Activated CD4-positive, alpha-beta T cell treated with anti-CD3 and anti-CD28 coated beads, Interleukin-2, amount 10 ng/mL, durations not matched to agents 24 days and 14 days (primary cell): ENCODE results near the gene MRPL20. TPM values are rescaled to one million over a fixed set of nuclear protein-coding genes. Genes with fewer than 3 reads are reported as not detected.

Experiments
- DNase-seq: peaks from one replicate; pipeline ENCODE4 v3.0.0; 2022
- H3K27ac Mint-ChIP-seq: one replicate; pipeline ENCODE4 v1.8.0; 2022; ENCODE audit warnings: mild to moderate bottlenecking, mixed read lengths
- H3K27me3 Mint-ChIP-seq: one replicate; pipeline ENCODE4 v1.8.0; 2022; ENCODE audit warnings: mixed read lengths
- H3K36me3 Mint-ChIP-seq: one replicate; pipeline ENCODE4 v1.8.0; 2022; ENCODE audit warnings: low read depth, mild to moderate bottlenecking, mixed read lengths
- H3K4me1 Mint-ChIP-seq: one replicate; pipeline ENCODE4 v1.8.0; 2021; ENCODE audit warnings: mixed read lengths
- H3K4me3 Mint-ChIP-seq: one replicate; pipeline ENCODE4 v1.8.0; 2022; ENCODE audit warnings: mild to moderate bottlenecking, moderate library complexity, mixed read lengths
- H3K9me3 Mint-ChIP-seq: one replicate; pipeline ENCODE4 v1.8.0; 2021; ENCODE audit warnings: mixed read lengths
- intact Hi-C: fragments of 100-400 bp; cut with micrococcal nuclease; formaldehyde crosslinking; loops from one replicate; pipeline ENCODE4 v1.15.1; 2023
- total RNA-seq: library from RNA; stranded (reverse); gene quantifications from 2 replicates; pipeline ENCODE4 v1.2.3, GENCODE V29; 2022

Gene MRPL20
- total RNA-seq, 1 donor from 2014 or later: 194 TPM

- Mint-ChIP-seq H3K9me3 (no peaks in the 10 kb centered on the region), H3K36me3 (no peaks in the 10 kb centered on the region), H3K4me1 (peaks cover 12% of the 10 kb centered on the region), H3K27me3 (peaks cover 25% of the 10 kb centered on the region), H3K27ac (no peak overlapping the region), H3K4me3 (no peak overlapping the region)
- intact Hi-C loops: no loop called here
- DNase-seq: no peak
These were observed 49.1 kb downstream of the MRPL20 start for GRCh38 chr1:1357871-1358432.

GRCh38 chr1:1356796-1357401 lies 50.2 kb downstream of the MRPL20 start:
- intact Hi-C loops: no loop called here
- peaks cover 31% of the 10 kb centered on the region for H3K27me3 Mint-ChIP-seq
- peaks cover 15% of the 10 kb centered on the region for H3K4me1 Mint-ChIP-seq
- H3K9me3 Mint-ChIP-seq: no peaks in the 10 kb centered on the region
- no peak overlapping the region for H3K4me3 Mint-ChIP-seq
- peaks cover 2% of the 10 kb centered on the region for H3K36me3 Mint-ChIP-seq
- H3K27ac Mint-ChIP-seq: no peak overlapping the region
- no peak for DNase-seq

- no peak overlapping the region for H3K4me3 Mint-ChIP-seq
- no peak overlapping the region for H3K27ac Mint-ChIP-seq
- H3K27me3 Mint-ChIP-seq: peaks cover 30% of the 10 kb centered on the region
- peaks cover 14% of the 10 kb centered on the region for H3K4me1 Mint-ChIP-seq
- no peak for DNase-seq
- no peaks in the 10 kb centered on the region for H3K9me3 Mint-ChIP-seq
- H3K36me3 Mint-ChIP-seq: peaks cover 2% of the 10 kb centered on the region
- intact Hi-C loops: no loop called here
These were observed 50.8 kb downstream of the MRPL20 start for GRCh38 chr1:1356166-1356795.

- Mint-ChIP-seq H3K27me3 (peaks cover 26% of the 10 kb centered on the region), H3K27ac (no peak overlapping the region), H3K4me3 (no peak overlapping the region), H3K4me1 (peaks cover 14% of the 10 kb centered on the region), H3K9me3 (no peaks in the 10 kb centered on the region), H3K36me3 (peaks cover 2% of the 10 kb centered on the region)
- intact Hi-C loops: no loop called here
- no peak for DNase-seq
These were observed 51.7 kb downstream of the MRPL20 start for GRCh38 chr1:1355416-1355815.

GRCh38 chr1:1354271-1355247 lies 52.5 kb downstream of the MRPL20 start:
- H3K27ac Mint-ChIP-seq: no peak overlapping the region
- peaks cover 14% of the 10 kb centered on the region for H3K4me1 Mint-ChIP-seq
- intact Hi-C loops: no loop called here
- H3K27me3 Mint-ChIP-seq: peaks cover 26% of the 10 kb centered on the region
- H3K36me3 Mint-ChIP-seq: peaks cover 2% of the 10 kb centered on the region
- no peaks in the 10 kb centered on the region for H3K9me3 Mint-ChIP-seq
- no peak for DNase-seq
- no peak overlapping the region for H3K4me3 Mint-ChIP-seq

GRCh38 chr1:1353389-1354151 lies 53.5 kb downstream of the MRPL20 start:
- intact Hi-C loops: no loop called here
- peaks cover 2% of the 10 kb centered on the region for H3K36me3 Mint-ChIP-seq
- no peak overlapping the region for H3K27ac Mint-ChIP-seq
- no peak overlapping the region for H3K4me3 Mint-ChIP-seq
- peaks cover 8% of the 10 kb centered on the region for H3K4me1 Mint-ChIP-seq
- H3K9me3 Mint-ChIP-seq: no peaks in the 10 kb centered on the region
- no peak for DNase-seq
- peaks cover 26% of the 10 kb centered on the region for H3K27me3 Mint-ChIP-seq

GRCh38 chr1:1352786-1353388 lies 54.2 kb downstream of the MRPL20 start:
- peaks cover 2% of the 10 kb centered on the region for H3K36me3 Mint-ChIP-seq
- no peak overlapping the region for H3K4me3 Mint-ChIP-seq
- no peak overlapping the region for H3K27ac Mint-ChIP-seq

More at GRCh38 chr1:1352786-1353388, 54.2 kb downstream of the MRPL20 start:
- H3K4me1 Mint-ChIP-seq: peaks cover 6% of the 10 kb centered on the region
- H3K9me3 Mint-ChIP-seq: no peaks in the 10 kb centered on the region
- intact Hi-C loops: no loop called here
- DNase-seq: no peak
- peaks cover 25% of the 10 kb centered on the region for H3K27me3 Mint-ChIP-seq

Other genes with a start within 250 kb of the MRPL20 start
- gene TTLL10, start 233.4 kb downstream of the MRPL20 start, total RNA-seq: not detected in 2 replicates
- 250 and 254 TPM in 2 replicates for gene TNFRSF18, start 200.7 kb downstream of the MRPL20 start, total RNA-seq
- gene TNFRSF4, start 193.1 kb downstream of the MRPL20 start, total RNA-seq: 692 and 702 TPM in 2 replicates
- gene SDF4, start 175.3 kb downstream of the MRPL20 start, total RNA-seq: 175 and 194 TPM in 2 replicates
- gene B3GALT6, start 175.1 kb downstream of the MRPL20 start, total RNA-seq: 42.5 and 43.2 TPM in 2 replicates
- 1.3 and 2.8 TPM in 2 replicates for gene C1QTNF12, start 160.6 kb downstream of the MRPL20 start, total RNA-seq
- gene UBE2J2, start 133.4 kb downstream of the MRPL20 start, total RNA-seq: 86.9 and 87.3 TPM in 2 replicates
- 3.1 and 3.2 TPM in 2 replicates for gene SCNN1D, start 126.9 kb downstream of the MRPL20 start, total RNA-seq
- 54.1 and 55.7 TPM in 2 replicates for gene ACAP3, start 99.4 kb downstream of the MRPL20 start, total RNA-seq
- 33.4 and 35.2 TPM in 2 replicates for gene PUSL1, start 98.7 kb downstream of the MRPL20 start, total RNA-seq
- gene INTS11, start 82.6 kb downstream of the MRPL20 start, total RNA-seq: 145 TPM in 2 replicates
- 11.5 and 12.3 TPM in 2 replicates for gene CPTP, start 82.5 kb downstream of the MRPL20 start, total RNA-seq
- 0.28 and 0.38 TPM in 2 replicates for gene TAS1R3, start 76.0 kb downstream of the MRPL20 start, total RNA-seq
- 63.2 and 65.9 TPM in 2 replicates for gene DVL1, start 57.9 kb downstream of the MRPL20 start, total RNA-seq
- 0.24 and 0.75 TPM in 2 replicates for gene MXRA8, start 48.7 kb downstream of the MRPL20 start, total RNA-seq
- 142 and 146 TPM in 2 replicates for gene AURKAIP1, start 32.1 kb downstream of the MRPL20 start, total RNA-seq
- 144 and 146 TPM in 2 replicates for gene CCNL2, start 8.0 kb downstream of the MRPL20 start, total RNA-seq
- gene ANKRD65, start 14.0 kb upstream of the MRPL20 start, total RNA-seq: not detected in 2 replicates
- gene VWA1, start 28.4 kb upstream of the MRPL20 start, total RNA-seq: 4.9 and 5.2 TPM in 2 replicates
- gene ATAD3C, start 42.4 kb upstream of the MRPL20 start, total RNA-seq: 0.40 and 0.75 TPM in 2 replicates
- gene ATAD3B, start 64.5 kb upstream of the MRPL20 start, total RNA-seq: 98.0 and 98.5 TPM in 2 replicates
- 102 and 107 TPM in 2 replicates for gene ATAD3A, start 104.9 kb upstream of the MRPL20 start, total RNA-seq
- gene TMEM240, start 133.3 kb upstream of the MRPL20 start, total RNA-seq: 0.52 TPM in 1 of 2 replicates, not detected in the other
- gene SSU72, start 167.6 kb upstream of the MRPL20 start, total RNA-seq: 134 TPM in 2 replicates
- 14.3 and 15.9 TPM in 2 replicates for gene FNDC10, start 192.8 kb upstream of the MRPL20 start, total RNA-seq
- gene MIB2, start 208.2 kb upstream of the MRPL20 start, total RNA-seq: 32.7 and 34.1 TPM in 2 replicates
- gene MMP23B, start 224.9 kb upstream of the MRPL20 start, total RNA-seq: 1.2 and 1.5 TPM in 2 replicates